Superior temporal gyrus (tissue), 1 donor: ENCODE data around the gene ARL4C.

Source experiments
- DNase-seq: peaks from one replicate; pipeline ENCODE4 v3.0.0-alpha.2; 2016; ENCODE audit errors: extremely low spot score

Gene ARL4C, protein sequence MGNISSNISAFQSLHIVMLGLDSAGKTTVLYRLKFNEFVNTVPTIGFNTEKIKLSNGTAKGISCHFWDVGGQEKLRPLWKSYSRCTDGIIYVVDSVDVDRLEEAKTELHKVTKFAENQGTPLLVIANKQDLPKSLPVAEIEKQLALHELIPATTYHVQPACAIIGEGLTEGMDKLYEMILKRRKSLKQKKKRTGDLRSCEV

DNA sequence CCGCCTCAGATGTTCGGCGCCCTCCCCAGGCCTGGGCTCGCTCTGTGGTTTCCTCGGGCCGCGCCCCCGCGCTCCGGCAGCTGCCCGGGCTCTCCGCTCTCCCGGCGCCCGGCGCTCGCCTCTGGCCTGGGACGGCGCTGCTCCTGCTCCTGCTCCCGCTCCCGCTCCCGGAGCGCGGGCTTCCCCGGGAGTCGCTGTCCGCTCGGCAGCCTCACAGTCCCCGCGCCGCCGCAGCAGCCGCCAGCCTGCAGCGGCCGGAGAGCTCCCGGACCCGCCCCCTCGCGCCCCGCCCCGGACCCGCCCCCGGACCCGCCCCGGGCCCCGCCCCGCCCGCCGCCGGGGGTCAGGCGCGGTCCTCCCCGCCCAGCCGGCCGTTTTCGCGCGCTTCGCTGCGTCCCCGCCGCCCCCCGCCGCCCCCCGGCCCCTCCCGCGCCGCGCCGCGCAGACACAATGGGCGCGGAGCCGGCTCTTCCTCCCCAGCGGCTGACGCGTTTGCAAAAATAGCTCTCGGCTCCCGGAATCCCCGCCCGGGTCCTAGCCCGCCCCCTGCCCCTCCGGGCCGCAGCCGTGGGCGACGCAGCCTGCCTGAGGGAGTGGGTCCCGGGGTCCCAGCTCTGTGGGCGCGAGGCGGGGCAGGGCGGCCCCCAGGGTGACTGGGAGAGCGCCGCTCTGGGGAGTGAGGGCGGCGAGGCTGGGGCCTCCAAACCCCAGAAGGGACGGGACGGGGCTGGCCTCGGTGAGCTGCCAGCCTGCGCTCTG, at the start of gene ARL4C:
Gene ARL4C (minus strand): TSS at position 247 of the 759 bp plus-strand sequence. CDS start 495 bp downstream, outside the sequence.
- peak; percentile 53 for DNase-seq

DNA sequence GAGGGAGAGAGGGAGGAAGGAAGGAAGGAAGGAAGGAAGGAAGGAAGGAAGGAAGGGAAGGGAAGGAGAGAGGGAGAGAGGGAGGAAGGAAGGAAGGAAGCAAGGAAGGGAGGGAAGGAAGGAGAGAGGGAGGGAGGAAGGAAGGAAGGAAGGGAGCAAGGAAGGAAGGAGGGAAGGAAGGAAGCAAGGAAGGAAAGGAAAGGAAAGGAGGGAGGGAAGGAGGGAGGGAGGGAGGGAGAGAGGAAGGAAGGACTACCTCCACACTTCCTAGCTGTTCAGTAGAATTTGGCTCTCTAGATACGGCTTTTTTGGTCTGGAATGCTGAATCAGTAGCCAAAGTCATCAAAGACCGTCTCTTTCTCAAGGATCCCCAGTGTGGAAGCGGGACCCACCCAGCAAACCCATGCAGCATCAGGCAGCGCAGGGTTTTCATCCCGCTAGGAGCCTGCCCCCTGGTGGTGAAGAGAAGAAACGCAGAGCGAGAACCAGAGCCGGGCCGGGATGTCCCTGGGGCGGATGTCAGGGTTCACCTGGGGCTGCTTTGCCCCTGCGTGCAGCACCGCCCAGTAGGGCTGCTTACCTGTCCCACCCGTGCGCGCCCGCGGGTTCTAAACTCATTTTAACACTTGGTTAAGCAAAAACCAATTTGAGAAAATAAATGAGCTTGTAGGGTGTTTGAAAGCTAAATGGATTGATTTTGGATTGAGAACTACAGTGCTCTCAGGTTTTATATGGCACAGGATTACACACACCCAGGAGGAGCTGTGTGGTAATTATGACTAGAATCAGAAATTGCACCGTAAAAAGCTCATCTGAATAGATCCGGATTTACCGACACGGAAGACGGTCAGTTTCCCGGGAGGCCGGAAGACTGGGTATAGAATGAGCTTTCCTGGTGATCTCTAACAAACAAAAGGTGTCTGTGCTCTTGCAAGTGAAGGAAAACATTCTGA, 48.1 kb upstream of the ARL4C start:
- peak; percentile 73 for DNase-seq

DNA sequence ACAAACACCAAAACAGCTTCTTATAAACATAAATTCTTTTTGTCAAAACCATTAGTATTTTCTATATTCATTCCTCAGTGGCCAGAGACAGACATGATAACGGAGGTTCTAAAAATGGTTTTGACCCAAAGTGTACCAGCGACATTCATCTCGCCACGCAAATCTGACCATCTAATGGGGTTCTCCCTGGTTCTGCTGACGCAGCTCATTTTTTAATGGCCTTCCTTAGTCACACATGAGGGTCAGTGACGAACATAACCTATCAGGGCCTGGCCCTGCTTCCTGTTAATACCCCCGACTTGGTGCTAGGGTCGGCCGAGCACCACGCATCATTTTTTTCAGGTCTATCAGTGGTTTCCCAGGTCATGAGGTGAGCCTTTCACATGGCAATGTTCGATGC, 45.9 kb upstream of the ARL4C start:
- DNase-seq: no peak

DNA sequence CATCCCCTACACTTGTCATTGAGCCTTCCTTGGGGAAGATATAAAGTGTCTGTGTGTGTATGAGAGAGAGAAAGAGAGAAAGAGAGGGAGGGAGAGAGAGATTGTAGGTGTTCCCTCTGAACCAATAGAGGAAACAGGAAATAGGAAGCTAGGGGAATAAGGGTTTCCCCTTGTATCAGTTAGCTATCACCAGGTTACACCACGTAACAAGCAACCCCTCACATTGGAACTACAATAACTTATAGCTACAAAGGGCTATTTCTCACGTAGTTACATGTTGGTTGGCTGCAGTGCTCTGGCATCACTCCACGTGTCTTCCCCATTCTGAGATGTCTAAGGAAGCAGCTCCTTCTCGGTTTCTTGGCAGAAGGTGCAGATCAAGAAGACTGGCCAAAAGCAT, 41.0 kb upstream of the ARL4C start:
- no peak for DNase-seq

DNA sequence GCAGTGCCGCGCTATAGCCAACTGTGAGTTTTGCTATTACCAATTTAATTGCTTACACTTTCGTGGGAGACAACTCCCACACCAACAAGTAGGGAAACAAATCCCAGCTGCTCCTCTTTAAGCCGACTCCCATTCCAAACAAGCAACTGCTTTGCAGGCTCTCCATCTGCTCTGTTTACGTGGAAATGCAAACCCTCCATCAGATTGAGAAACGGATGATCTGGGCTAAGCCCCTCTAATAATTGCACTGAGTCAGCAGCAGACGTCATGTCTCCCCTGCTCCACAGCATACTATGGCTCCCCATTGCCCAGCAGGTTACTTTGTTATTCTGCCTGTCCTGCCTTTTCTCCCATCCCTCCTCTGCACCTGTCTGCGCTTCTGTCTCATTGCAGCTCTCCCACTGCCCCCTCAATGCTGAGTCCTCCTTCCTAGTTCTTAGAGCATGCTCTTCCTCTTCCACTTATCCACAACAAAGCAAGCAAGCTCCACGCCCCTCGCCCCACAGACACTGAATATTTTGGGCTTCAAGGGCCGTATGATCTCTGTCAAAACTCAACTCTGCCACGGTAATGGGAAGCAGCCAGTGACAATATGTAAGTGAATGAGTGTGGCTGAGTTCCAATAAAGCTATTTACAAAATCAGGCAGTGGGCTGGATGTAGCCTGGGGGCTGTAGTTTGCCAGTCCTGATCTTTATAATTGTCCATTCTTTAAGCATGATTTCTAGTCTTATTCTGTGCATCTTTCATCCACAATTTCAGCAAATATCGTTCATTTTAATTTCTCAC, 39.5 kb upstream of the ARL4C start:
- no peak for DNase-seq

DNA sequence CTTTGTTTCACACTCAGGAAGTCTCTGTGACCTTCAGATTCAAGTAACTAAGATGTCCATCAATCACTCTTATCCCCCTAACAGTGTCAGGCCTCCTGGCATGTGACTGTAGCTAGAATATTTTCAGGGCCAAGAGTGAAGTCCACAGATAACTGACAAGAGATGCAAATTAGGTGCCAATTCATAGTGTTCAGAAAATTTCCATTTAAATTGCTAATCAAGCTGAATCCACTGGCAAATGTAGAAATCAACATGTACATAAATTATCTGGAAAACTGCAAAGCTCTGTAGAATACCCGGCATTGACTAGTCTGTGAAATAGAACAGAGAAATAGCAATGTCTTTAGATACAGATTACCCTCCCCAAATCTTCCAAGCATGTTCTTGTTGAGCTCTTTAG, 38.6 kb upstream of the ARL4C start:
- DNase-seq: no peak

DNA sequence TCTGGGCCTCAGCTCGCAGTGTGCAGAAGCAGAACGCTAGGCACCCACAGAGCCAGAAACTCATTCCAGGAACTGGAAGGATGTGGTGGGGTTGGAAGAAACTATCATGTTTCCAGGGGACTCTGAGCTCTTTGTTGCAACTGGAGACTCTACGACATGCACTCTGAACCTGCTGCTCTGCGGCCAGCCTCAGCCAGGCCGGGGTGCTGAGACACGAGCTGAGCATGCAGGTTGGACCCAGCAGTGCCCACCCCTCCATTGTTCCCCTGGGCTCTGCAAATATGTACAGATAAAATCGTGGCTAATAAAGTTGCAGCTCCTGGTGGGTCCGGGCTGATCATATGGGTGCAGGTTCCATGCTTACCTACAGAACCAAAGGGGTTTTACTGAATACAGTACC, 37.6 kb upstream of the ARL4C start:
- DNase-seq: no peak

DNA sequence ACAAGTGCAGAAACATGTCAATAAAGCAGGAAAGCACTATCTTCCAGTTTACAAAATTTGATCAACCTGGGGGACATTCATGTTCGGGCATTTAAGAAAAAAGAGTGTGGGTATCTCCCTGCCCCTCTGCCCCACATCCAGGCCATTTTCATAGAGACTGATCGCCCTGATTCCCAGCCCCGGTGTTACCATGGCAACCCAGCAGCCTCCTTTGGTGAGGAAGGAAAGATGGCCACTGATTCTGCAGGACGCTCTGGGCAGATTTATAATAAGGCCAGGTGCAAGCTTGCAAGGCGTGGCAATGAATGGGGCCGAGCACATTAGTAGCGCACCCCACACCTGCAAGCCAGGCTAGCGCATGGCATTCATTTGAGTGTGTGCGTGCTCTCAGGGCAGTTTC, 36.7 kb upstream of the ARL4C start:
- no peak for DNase-seq

DNA sequence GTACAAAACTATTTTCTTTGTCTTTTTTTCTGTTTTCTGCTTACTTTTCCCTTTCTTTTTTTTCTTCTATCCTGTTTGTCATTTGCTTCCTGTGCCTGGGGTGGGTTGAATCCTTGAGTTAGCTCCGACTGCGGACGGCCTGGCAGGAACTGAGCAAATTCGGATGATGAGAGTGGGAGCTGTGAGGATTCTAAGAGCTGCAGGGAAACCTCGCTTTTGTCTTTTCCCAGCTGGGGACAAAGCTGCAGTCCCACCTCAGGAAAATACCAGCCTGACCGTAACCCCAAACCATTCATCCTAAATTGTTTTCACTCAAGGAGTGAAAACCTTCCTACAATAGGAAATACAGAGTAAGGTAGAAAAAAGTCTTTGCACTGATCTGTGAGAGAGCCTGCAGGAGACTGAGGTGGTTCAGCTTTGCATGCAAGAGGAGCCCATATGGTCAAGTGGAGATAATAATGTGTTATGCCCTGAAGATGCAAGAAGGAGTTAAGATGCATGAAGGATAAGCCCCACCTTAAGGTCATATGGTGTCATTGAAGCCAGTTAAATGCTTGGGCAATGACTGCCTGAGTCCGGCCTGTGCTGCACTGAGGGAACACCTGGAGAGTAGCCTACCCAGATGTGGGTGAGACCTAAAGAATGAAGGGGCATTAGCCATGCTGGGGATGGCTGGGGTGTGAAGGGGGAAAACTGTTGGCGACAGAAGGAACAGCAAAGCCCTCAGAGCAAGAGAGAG, 31.7 kb upstream of the ARL4C start:
- no peak for DNase-seq

DNA sequence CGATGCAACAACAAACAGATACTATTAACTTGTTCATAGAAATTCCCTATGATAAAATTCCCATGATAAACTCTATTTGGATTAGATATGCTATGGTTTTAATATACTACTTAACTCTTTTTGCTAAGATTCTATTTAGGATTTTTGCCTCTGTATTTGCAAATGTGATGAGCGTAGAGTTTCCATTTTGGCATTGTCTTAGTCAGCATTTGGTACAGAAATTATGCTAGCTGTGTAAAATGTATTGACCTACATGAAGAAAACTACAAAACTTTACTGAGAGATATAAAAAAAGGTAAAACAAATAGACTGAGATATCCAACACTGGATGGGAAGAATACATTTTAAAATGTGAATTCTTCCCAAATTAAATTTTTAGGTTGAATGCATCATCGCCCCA, 29.8 kb upstream of the ARL4C start:
- no peak for DNase-seq

DNA sequence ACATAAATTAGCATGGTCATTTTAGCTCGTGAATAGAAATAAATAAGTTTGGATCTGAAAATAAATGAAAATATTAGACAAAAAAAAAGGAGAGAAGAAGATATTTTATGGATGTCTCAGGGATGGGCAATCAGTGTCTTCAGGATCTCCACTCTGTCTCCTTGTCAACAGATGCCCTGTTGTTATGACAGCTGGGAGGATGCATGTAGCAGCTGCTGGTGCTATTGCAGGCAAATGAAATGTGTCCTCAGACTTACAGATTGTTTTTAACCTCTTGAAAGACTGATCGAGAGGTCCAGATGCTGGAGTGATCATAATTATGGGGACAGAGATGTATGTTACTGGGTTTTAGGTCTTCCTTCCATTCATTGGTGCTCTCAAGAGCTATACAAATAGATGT, 24.7 kb upstream of the ARL4C start:
- no peak for DNase-seq

DNA sequence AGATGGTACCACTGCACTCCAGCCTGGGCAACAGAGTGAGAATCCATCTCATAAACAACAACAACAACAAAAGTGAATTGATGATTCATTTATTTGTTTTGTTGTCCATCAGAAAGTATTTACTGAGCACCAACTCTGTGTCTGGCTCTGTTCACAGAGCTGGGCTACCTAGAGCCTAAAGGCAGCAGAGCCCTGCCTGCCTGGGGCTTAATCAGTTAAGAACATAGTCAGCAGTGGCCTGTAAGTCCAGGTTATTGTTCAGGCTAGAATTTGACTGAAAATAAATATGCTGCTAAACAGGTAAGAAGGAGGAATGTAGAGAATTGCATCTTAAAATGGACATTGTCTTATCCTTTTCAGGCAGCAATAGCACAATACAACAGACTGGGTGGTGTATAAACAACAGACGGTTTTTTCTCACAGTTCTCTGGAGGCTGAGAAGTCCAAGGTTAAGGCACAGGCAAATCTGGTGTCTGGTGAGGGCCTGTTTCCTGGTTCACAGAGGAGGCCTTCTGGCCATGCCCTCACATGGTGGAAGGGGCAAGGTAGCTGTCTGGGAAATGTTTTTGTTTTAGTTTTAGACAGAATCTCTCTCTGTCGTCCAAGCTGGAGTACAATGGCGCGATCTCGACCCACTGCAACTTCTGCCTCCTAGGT, 22.2 kb upstream of the ARL4C start:
- no peak for DNase-seq

DNA sequence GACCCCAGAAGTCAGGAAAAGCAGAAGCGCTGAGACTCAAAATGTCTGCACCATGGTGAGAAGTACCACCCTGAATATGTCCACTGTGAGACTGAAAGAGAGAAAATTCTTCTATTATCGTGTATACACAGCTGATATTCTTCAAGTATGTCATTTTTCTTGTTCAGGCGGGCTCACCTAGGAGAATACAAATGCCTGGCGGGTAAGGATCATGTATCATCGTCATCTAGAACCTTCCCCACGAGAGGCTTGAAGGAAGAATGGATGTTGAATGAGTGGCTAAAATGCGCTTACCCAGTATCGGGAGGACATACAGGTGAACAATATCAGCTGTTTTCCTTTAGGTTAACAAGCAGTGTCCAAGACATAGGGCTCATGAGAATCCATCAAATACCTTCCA, 21.1 kb upstream of the ARL4C start:
- no peak for DNase-seq

DNA sequence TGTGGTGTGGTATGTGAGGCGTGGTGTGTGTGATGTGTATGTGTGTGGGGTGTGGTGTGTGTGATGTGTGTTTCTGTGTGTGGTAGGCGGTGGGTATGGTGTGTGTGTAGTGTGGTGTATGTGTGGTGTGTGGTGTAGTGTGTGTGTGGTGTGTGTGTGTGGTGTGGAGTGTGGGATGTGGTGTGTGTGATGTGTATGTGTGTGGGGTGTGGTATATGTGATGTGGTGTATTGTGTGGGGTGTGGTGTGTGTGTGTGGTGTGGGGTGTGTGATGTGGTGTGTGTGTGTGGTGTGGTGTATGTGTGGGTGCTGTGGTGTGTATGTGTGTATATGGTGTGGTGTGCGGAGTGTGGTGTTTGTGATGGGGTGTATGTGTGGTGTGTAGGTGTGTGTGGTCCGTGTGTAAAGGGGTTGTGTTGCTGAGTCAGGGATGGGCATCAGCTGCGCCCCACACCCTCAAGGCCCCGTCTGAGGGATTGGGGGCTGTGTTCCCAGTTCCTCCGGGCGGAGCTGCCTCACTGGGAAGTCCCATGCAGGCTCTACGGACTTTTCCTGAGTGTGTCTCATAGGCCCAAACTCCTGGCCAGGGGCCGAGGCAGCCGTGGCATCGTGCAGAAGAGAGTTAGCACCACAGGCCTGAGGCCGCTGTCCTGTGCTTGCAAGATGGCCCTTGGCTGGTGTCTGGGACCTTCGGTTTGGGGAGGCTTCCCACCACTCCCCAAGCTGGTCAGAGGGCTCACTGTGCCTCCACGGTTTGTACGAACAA, 18.2 kb upstream of the ARL4C start:
- no peak for DNase-seq

DNA sequence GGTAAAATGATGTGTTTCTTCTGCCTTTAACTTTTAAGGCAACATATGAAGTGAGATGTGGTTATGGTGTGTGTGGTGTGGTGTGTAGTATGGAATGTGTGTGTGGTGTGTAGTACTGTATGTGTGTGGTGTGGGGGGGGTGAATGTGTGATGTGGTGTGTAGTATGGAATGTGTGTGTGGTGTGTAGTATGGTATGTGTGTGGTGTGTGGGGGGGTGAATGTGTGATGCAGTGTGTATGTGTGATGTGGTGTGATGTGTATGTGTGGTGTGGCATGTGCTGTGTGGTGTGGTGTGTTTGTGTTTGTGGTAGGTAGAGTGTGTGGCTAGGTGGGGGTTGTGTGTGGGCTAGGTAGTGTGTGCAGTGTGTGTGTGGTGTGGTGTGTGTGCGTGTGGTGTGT, 17.2 kb upstream of the ARL4C start:
- DNase-seq: no peak

DNA sequence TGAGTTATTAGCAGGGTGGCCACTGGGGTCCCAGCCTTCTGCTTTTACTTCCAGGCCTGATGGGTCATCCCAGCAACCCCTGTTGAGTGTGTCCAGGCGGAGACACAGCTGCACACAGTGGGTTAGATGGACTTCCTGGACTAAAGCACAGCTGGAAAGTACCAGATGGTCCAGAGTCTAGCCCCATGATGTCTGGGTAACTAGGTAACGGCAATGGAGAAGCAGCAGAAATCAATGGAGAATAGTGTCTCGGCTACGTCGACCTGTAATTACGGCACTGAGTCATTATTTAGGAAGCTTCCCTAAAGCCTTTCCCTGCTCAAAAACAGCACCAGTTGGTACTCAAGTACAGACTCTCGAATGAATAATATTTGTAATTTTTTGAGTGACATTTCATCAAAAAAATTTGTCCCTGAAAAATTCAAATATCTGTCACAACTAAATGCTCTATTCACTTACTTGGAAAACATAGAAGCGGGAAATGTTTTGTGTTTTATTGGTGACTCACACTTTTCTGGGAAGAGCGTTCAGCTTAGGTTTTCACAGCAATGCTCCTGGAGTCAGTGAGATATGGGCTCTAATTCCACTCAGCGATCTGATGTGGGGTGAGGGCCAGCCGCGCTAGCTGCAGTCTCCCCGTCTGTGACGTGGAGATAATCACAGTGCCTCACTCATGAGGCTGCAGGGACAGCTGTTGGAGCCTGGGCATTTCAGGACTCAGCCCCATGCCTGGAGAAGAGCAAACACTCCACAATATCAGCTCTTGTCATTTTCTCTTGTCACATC, 16.2 kb upstream of the ARL4C start:
- no peak for DNase-seq

DNA sequence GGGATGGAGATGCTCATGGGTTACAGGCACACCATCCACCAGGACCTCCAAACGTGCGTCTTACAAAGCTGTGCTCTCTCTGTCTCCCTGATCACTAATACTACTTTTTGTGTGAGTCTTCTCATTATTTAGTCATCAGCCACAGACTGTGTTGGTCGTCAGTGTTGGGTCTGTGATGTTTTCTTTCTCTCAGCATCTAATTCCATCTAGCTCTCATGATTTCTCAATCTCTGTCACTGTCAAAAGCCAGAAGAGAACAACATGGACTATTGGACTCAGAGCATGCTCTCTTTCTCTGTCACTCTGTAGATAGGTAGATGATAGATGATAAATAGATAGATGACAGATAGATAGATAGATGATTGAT, 6.0 kb upstream of the ARL4C start:
- DNase-seq: no peak

DNA sequence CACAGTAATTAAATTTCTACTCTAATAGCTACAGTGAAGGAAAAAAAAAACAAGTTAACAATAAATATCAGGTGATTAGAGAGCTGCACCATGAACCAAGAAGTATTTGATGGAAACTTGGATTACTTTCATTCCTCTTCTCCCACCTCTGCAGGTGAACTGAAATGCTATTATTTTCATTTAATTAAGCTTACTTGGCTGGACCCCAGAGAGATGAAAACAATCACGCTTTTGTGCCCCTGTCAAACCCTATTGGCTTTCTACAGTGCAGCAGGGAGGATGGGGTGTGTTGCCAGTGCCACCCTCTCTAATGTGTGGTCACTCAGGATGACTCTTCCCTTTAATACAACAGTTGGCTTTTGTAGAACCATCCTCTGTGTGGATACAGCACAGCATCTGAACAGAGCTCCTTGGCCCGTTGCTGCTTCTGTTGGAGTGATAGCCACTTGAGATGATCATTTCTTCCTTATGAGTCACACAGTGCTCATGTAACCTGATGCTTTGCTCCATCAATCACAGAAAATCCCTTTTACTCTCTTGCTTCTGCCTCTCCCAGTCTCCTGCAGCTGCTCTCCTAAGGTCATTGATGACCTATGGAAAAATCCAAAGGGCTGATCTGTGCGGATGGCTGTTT, 5.5 kb upstream of the ARL4C start:
- no peak for DNase-seq
